Measurements from ENCODE around the gene RANBP3.

DNA sequence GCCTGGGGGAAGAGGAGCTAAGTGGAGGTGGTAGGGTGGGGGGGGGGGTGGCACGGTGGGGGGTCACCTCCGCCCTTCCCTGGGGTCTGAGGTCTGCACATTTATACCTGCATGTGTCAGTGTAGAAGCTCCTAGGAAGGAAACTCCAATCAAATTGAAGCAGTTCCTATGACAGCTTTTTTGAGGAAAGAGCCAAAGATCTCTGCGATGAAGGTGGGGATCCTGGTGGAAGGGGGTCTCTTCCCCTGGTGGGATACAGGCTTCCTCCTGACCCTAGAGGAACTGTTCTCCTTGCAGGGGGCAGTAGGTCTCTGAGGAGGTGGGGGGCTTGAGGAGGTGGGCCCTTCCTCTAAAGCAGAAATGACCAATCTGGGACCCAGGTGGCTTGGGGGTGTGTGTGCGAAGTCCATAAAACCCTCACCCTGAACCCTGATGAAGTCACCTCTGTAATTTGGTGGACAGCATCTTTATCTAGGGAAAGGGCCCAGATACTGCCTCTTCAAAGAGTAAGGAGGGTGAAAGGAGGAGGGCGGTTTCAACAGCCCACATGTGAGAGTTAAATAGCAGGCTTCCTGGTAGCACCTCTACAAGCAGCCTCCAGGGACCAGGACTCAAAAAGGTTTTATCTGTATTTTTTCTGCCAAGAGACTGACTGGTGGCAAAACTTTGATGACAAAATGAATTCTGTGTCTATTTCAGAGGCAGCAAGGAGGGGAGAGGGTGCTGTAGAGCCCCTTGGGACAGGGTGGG lies 12.9 kb downstream of the RANBP3 start:
- TF ChIP-seq CTCF (IDR thresholded peaks at IDR 0.05) (no peak), POLR2AphosphoS5 (IDR thresholded peaks at IDR 0.05) (no peak), POLR2A (IDR thresholded peaks at IDR 0.05) (no peak), EP300 (IDR thresholded peaks at IDR 0.05; ENCODE audit: low read depth) (no peak)
